Left lobe of liver (tissue), 2 donors: ENCODE data around the gene PPARGC1A. TPM values are rescaled to one million over a fixed set of nuclear protein-coding genes. Genes with fewer than 3 reads are reported as not detected.

Experiments used
- ATAC-seq: fragments of 200-7000 bp; cut with Tn5 transposase; one replicate; pipeline ENCODE4 v1.9.1; 2020; ENCODE audit warnings: mild to moderate bottlenecking, moderate library complexity
- DNase-seq: peaks from one replicate; pipeline ENCODE4 v3.0.0-alpha.2; 2020; ENCODE audit warnings: low spot score
- total RNA-seq: library from RNA; stranded (reverse); gene quantifications from one replicate; pipeline ENCODE4 v1.2.1, GENCODE V29; 2021
- donor health status: DM: no; HTN: no; CAD: no; lungs with moderate emphysema.
- donor health status: DM: no; HTN: yes; CAD: no.

The PPARGC1A gene
- 29.6 TPM for total RNA-seq

GRCh38 chr4:23889814-23890341, at the start of gene PPARGC1A:
TSS of gene PPARGC1A (minus strand) at chr4:23890047. CDS start at chr4:23889957, 90 bp downstream.
- DNase-seq (peak; percentile 83), ATAC-seq (peak; percentile 78)

- no peak for ATAC-seq
These were observed 48.9 kb upstream of the PPARGC1A start for GRCh38 chr4:23938796-23939195.

GRCh38 chr4:23937173-23937572, 47.3 kb upstream of the PPARGC1A start:
- ATAC-seq (no peak), DNase-seq (no peak)

More at GRCh38 chr4:23938796-23939195, 48.9 kb upstream of the PPARGC1A start:
- DNase-seq: no peak

GRCh38 chr4:23934915-23935314, 45.1 kb upstream of the PPARGC1A start:
- peak; percentile 86 for ATAC-seq
- DNase-seq: peak; percentile 89

GRCh38 chr4:23934223-23934622, 44.4 kb upstream of the PPARGC1A start:
- ATAC-seq: no peak
- DNase-seq: no peak

GRCh38 chr4:23932901-23933308, 43.1 kb upstream of the PPARGC1A start:
- no peak for ATAC-seq
- DNase-seq: no peak

- ATAC-seq: no peak
- DNase-seq: no peak
These were observed 42.3 kb upstream of the PPARGC1A start for GRCh38 chr4:23932186-23932585.

GRCh38 chr4:23931489-23931830, 41.6 kb upstream of the PPARGC1A start:
- ATAC-seq (peak; percentile 45), DNase-seq (no peak)

- DNase-seq: peak; percentile 95
- peak; percentile 82 for ATAC-seq
These were observed 41.1 kb upstream of the PPARGC1A start for GRCh38 chr4:23930750-23931488.

- ATAC-seq: no peak
These were observed 39.4 kb upstream of the PPARGC1A start for GRCh38 chr4:23929248-23929647.

GRCh38 chr4:23924556-23924955, 34.7 kb upstream of the PPARGC1A start:
- DNase-seq (no peak), ATAC-seq (no peak)

More at GRCh38 chr4:23929248-23929647, 39.4 kb upstream of the PPARGC1A start:
- DNase-seq: no peak

GRCh38 chr4:23923840-23924239, 34.0 kb upstream of the PPARGC1A start:
- DNase-seq: no peak
- peak; percentile 45 for ATAC-seq

GRCh38 chr4:23923141-23923540, 33.3 kb upstream of the PPARGC1A start:
- no peak for DNase-seq
- peak; percentile 67 for ATAC-seq

- ATAC-seq: peak; percentile 44
- peak; percentile 51 for DNase-seq
These were observed 32.8 kb upstream of the PPARGC1A start for GRCh38 chr4:23922541-23923111.

GRCh38 chr4:23922013-23922412, 32.2 kb upstream of the PPARGC1A start:
- peak; percentile 86 for ATAC-seq

GRCh38 chr4:23921447-23921845, 31.6 kb upstream of the PPARGC1A start:
- ATAC-seq (no peak), DNase-seq (no peak)

More at GRCh38 chr4:23922013-23922412, 32.2 kb upstream of the PPARGC1A start:
- peak; percentile 61 for DNase-seq

GRCh38 chr4:23920716-23921446, 31.0 kb upstream of the PPARGC1A start:
- no peak for DNase-seq
- peak; percentile 29 for ATAC-seq

GRCh38 chr4:23920296-23920695, 30.4 kb upstream of the PPARGC1A start:
- ATAC-seq: no peak
- DNase-seq: no peak

- ATAC-seq: no peak
These were observed 26.4 kb upstream of the PPARGC1A start for GRCh38 chr4:23916282-23916681.

GRCh38 chr4:23915459-23916132, 25.7 kb upstream of the PPARGC1A start:
- no peak for ATAC-seq
- no peak for DNase-seq

More at GRCh38 chr4:23916282-23916681, 26.4 kb upstream of the PPARGC1A start:
- no peak for DNase-seq
